Measurements from ENCODE around the gene SENP3.

Gene SENP3

DNA sequence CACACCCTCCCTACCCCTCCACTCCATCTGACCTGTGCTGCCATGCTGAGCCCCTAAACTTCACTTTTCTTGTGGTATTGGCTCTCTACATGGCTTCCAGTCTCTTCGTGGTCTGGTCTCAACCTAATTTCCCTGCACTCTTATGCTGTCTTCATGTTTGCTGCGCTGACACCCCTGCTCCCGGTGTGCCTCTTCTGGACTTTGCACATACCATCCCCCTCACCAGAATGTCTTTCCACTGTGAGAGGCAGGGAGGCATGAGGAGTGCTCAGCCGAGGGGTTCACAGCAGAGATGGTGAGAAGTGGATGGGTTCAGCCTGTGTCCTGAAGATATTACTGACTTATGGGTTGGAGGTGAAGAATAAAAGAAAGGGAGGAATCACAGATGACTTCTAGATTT lies 10.3 kb upstream of the SENP3 start:
- H3K36me3 ChIP-seq: no peaks in the 10 kb centered on the region
- H3K4me3 ChIP-seq (ENCODE audit: low read depth, low read length): no peak overlapping the region
- no peak overlapping the region for H3K27ac ChIP-seq
- H3K9me3 ChIP-seq (ENCODE audit: severe bottlenecking): no peaks in the 10 kb centered on the region
- TF ChIP-seq, protein P1, sequence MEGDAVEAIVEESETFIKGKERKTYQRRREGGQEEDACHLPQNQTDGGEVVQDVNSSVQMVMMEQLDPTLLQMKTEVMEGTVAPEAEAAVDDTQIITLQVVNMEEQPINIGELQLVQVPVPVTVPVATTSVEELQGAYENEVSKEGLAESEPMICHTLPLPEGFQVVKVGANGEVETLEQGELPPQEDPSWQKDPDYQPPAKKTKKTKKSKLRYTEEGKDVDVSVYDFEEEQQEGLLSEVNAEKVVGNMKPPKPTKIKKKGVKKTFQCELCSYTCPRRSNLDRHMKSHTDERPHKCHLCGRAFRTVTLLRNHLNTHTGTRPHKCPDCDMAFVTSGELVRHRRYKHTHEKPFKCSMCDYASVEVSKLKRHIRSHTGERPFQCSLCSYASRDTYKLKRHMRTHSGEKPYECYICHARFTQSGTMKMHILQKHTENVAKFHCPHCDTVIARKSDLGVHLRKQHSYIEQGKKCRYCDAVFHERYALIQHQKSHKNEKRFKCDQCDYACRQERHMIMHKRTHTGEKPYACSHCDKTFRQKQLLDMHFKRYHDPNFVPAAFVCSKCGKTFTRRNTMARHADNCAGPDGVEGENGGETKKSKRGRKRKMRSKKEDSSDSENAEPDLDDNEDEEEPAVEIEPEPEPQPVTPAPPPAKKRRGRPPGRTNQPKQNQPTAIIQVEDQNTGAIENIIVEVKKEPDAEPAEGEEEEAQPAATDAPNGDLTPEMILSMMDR (IDR thresholded peaks at IDR 0.05; ENCODE audit: low read depth, low read length): no peak
- no peaks in the 10 kb centered on the region for H3K27me3 ChIP-seq (ENCODE audit: insufficient read depth, low read depth, severe bottlenecking)
- no peak for DNase-seq

DNA sequence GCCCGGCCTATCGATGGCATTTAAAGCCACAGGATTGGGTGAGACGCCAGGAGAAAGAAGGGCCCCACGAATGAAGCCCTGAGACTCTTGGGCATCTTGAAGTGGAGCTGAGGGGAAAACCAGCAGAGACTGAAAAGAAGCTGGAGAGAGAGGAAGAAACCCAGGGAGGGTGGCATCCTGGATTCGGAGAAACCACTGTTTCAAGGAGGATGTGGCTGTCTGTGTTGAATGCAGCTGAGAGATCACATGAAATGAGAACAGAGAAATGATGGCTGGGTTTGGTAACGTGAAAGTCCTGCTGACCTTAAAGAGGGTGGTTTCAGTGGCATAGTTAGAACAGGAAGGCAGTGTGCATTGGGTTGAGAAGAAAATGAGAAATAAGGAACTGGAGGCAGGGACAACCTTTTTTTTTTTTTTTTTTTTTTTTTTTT lies 9.1 kb upstream of the SENP3 start:
- Histone ChIP-seq H3K4me3 (ENCODE audit: low read depth, low read length) (no peak overlapping the region), H3K9me3 (ENCODE audit: severe bottlenecking) (no peaks in the 10 kb centered on the region), H3K36me3 (no peaks in the 10 kb centered on the region), H3K27ac (no peak overlapping the region), H3K27me3 (ENCODE audit: insufficient read depth, low read depth, severe bottlenecking) (no peaks in the 10 kb centered on the region)
- TF ChIP-seq, protein P1 (IDR thresholded peaks at IDR 0.05; ENCODE audit: low read depth, low read length): no peak
- DNase-seq: no peak

DNA sequence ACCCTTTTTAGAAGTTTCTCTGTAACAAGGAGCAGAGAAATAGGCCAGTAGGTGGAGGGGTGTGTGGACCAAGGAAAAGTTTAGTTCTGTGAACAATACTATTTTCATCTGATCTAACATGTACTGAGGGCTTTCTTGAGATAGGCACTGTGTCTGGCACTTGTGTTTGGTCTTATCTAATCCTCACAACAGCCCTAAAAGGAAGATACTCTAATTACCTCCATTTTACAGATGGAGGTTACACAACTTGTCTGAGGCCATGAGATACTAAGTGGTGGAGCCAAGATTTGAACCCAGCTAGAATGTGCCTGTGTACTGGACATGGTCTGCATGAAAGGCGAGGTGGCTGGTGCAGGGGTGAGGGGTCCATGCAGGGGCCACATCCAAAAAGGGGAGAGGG lies 8.4 kb upstream of the SENP3 start:
- DNase-seq: no peak
- Histone ChIP-seq H3K36me3 (no peaks in the 10 kb centered on the region), H3K27me3 (ENCODE audit: insufficient read depth, low read depth, severe bottlenecking) (no peaks in the 10 kb centered on the region)

DNA sequence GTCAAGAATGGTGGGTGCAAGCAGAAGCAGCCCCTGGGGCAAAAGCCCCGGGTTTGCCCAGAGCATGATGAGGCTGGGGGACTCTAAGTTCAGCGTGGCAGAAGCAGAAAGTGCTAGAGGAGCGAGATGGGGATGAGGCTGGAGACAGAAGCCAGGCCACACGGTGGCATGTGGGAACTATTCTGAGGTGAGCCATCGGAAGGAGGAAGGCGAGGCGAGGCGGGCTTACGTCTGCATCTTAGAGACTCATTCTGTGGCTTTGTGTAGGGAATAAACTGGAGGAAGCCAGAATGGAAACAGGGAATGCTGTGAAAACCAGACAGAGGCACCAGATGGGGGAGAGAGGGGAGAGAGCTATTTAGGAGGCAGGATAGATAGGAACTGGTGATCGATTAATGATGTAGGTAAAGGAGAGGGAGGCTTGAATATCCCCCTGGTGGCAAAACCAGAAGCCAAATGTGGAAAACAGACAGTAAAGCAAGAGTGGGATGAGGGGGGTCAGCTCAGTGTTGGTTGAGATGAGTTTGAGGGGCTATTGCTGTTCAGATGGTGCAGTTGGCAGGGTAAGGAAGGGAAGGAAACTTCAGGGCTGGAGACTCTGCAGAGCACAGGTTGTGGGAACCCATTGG lies 6.3 kb upstream of the SENP3 start:
- H3K9me3 ChIP-seq (ENCODE audit: severe bottlenecking): no peaks in the 10 kb centered on the region
- no peaks in the 10 kb centered on the region for H3K36me3 ChIP-seq
- no peak overlapping the region for H3K4me3 ChIP-seq (ENCODE audit: low read depth, low read length)
- DNase-seq: no peak
- H3K27ac ChIP-seq: no peak overlapping the region
- TF ChIP-seq, protein P1 (IDR thresholded peaks at IDR 0.05; ENCODE audit: low read depth, low read length): peak; percentile 33; the same call in 1 of the 2 replicates
- no peaks in the 10 kb centered on the region for H3K27me3 ChIP-seq (ENCODE audit: insufficient read depth, low read depth, severe bottlenecking)

More for the DNA sequence above, 8.4 kb upstream of the SENP3 start:
- TF ChIP-seq, protein P1 (IDR thresholded peaks at IDR 0.05; ENCODE audit: low read depth, low read length): no peak
- H3K9me3 ChIP-seq (ENCODE audit: severe bottlenecking): no peaks in the 10 kb centered on the region
- no peak overlapping the region for H3K4me3 ChIP-seq (ENCODE audit: low read depth, low read length)
- H3K27ac ChIP-seq: no peak overlapping the region

DNA sequence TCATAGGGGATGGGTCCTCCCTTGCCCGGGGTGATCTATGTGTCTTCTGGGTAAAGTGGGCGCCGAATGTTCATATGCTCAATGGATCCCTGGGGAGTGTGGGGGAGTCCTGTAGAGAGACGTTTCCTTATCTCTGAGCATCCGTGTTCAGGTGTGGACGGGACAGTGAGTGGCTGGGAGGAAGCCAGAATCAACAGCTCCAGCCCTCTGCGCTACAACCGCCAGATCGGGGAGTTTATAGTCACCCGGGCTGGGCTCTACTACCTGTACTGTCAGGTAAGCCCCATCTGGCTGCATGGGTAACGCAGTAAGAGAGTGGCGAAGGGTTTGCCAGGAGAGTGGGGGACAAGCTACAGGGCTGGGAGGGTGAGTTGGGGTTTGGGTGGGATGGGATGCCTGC lies 5.1 kb upstream of the SENP3 start:
- Histone ChIP-seq H3K27me3 (ENCODE audit: insufficient read depth, low read depth, severe bottlenecking) (no peaks in the 10 kb centered on the region), H3K9me3 (ENCODE audit: severe bottlenecking) (no peaks in the 10 kb centered on the region), H3K36me3 (0 out of 2 replicates have a peak, but pooled peaks cover 4% of the 10 kb centered on the region), H3K27ac (no peak overlapping the region), H3K4me3 (ENCODE audit: low read depth, low read length) (no peak overlapping the region)
- TF ChIP-seq, protein P1 (IDR thresholded peaks at IDR 0.05; ENCODE audit: low read depth, low read length): no peak
- no peak for DNase-seq

Data from WERI-Rb-1 (cell line).